ENCODE results near the gene S100A7.

The S100A7 gene

GRCh38 chr1:153460551-153460950 is at the start of gene S100A7:
Gene S100A7 (minus strand): TSS chr1:153460651. CDS start chr1:153459013, 1,638 bp downstream.
- no peak for DNase-seq

- DNase-seq: no peak
Observed at GRCh38 chr1:153509729-153510354, 49.4 kb upstream of the S100A7 start.

GRCh38 chr1:153509036-153509435 is 48.6 kb upstream of the S100A7 start:
- DNase-seq: no peak

GRCh38 chr1:153507926-153508583 is 47.6 kb upstream of the S100A7 start:
- DNase-seq: no peak

- DNase-seq: no peak
Observed at GRCh38 chr1:153506831-153507413, 46.5 kb upstream of the S100A7 start.

- DNase-seq: no peak
Observed at GRCh38 chr1:153506386-153506785, 45.9 kb upstream of the S100A7 start.

GRCh38 chr1:153505576-153505975 is 45.1 kb upstream of the S100A7 start:
- no peak for DNase-seq

- no peak for DNase-seq
Observed at GRCh38 chr1:153503766-153504165, 43.3 kb upstream of the S100A7 start.

- no peak for DNase-seq
Observed at GRCh38 chr1:153498746-153499145, 38.3 kb upstream of the S100A7 start.

GRCh38 chr1:153495536-153495935 is 35.1 kb upstream of the S100A7 start:
- no peak for DNase-seq

- DNase-seq: no peak
Observed at GRCh38 chr1:153494976-153495535, 34.6 kb upstream of the S100A7 start.

GRCh38 chr1:153493343-153493960 is 33.0 kb upstream of the S100A7 start:
- no peak for DNase-seq

GRCh38 chr1:153490272-153491051 is 30.0 kb upstream of the S100A7 start:
- DNase-seq: peak; percentile 22

GRCh38 chr1:153488731-153489130 is 28.3 kb upstream of the S100A7 start:
- DNase-seq: no peak

- no peak for DNase-seq
Observed at GRCh38 chr1:153487707-153488106, 27.3 kb upstream of the S100A7 start.

GRCh38 chr1:153485863-153486262 is 25.4 kb upstream of the S100A7 start:
- DNase-seq: no peak

GRCh38 chr1:153483776-153484175 is 23.3 kb upstream of the S100A7 start:
- no peak for DNase-seq

- DNase-seq: no peak
Observed at GRCh38 chr1:153481124-153481523, 20.7 kb upstream of the S100A7 start.

- no peak for DNase-seq
Observed at GRCh38 chr1:153478692-153479618, 18.5 kb upstream of the S100A7 start.

GRCh38 chr1:153478047-153478691 is 17.7 kb upstream of the S100A7 start:
- DNase-seq: no peak

- DNase-seq: no peak
Observed at GRCh38 chr1:153476491-153477093, 16.1 kb upstream of the S100A7 start.

All from GF-D8 (cell line).